ENCODE data around the gene FSTL5.
"Not testable (repeated sequence)": the region's sequence is repeated elsewhere in the genome, so short reads cannot be mapped to it uniquely, and the experiment has no call there.

FSTL5 gene

DNA sequence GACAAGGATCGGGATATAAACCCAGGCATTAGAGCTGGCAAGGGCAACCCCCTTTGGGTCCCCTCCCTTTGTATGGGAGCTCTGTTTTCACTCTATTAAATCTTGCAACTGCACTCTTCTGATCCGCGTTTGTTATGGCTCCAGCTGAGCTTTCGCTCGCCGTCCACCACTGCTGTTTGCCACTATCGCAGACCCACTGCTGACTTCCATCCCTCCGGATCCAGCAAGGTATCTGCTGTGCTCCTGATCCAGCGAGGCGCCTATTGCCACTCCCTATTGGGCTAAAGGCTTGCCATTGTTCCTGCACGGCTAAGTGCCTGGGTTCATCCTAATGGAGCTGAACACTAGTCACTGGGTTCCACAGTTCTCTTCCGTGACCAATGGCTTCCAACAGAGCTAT is 59.9 kb downstream of the FSTL5 start:
- DNase-seq (ENCODE audit: low read depth in 2 of 2) = not testable (repeated sequence)

DNA sequence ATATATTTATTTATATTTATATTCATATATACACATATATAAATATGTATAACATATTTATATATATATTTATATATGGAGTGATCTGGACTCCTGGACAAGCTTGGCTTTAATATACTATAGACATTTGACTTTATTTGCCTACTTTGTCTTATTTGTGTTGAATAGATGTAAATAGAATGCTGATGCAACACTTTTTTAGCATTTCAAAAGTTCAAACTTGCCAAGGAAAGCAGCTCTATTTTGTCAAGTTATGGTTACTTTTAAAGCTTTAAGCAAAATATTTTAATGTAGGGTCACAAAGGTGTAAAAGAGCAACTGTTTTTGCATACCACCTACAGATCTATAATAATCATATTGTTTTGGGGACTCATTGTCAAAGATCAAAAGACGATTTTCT is 61.1 kb downstream of the FSTL5 start:
- no peak for DNase-seq (ENCODE audit: low read depth in 2 of 2)

DNA sequence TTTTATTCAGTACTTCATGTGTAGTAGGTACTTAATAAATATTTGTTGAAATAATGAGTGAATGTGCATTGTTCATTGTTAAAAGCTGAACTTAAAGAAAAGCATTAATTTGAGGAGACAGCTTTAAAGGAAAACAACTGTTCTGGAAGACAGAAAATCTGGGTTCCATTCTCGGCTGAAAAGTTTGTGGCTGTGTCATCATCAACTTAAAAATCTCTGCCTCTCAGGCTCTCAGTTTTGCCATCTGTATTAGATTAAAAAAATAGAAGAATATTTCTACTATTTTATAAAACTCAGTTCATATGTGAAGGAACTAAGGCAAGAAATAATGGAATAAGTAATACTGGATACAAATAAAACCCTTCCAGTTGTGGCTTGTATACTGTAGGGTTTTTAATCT is 62.5 kb downstream of the FSTL5 start:
- DNase-seq (ENCODE audit: low read depth in 2 of 2) = no peak

DNA sequence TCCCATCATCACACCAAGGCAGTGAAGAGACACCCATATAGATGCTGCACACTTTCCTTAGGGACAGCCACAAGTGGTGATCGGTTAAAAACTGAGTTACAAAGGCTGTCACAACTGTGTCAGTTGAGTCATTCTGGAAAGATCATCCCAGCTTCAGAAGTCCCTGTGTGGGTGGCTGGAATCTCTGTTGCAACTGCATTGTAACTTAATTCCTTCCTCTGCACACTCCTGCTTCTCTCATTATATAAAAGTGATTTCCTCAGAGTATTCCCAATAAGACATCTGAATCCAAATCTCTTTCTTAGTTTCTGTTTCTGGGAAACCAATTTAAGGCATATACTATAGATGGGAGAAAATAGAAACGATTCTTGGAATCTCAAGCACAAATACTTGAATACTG is 88.1 kb downstream of the FSTL5 start:
- DNase-seq (ENCODE audit: low read depth in 2 of 2) = no peak

DNA sequence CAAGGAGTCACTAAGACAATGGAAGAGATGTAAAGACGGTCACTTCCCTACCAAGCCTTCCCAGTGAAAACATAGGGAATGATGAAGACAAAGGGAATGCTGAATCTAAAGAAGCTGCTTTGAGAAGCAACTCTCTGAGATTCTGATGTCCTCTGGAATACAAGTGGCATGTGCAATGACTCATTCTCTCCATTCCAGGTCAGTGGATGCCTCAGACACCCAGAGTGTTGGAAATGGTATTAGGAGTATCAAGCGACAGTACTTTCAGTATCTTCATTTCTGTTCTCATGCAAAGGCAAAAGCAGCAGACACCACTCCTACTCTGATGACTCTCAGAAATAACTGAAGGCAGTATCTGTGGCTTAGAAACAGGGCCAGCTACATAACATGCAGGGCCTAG is 102.6 kb downstream of the FSTL5 start:
- no peak for DNase-seq (ENCODE audit: low read depth in 2 of 2)

DNA sequence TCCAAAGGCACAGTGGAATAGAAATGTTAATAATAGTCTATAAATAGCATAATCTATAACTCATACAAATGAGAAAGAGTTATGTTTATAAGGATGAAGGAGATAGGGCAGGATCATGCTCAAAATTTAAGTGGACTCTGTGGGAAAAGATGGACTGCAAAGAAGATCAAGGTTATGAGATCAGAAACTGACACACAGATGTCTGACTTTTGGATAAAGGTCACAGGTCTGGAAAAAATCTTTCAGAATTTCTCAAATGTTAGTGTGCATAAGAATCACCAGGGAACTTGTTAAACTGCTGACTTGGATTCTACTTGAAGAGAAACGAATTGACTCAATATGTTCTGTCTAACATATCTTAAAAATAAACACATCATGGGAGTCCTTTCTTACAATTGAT is 104.1 kb downstream of the FSTL5 start:
- DNase-seq (ENCODE audit: low read depth in 2 of 2) = no peak

DNA sequence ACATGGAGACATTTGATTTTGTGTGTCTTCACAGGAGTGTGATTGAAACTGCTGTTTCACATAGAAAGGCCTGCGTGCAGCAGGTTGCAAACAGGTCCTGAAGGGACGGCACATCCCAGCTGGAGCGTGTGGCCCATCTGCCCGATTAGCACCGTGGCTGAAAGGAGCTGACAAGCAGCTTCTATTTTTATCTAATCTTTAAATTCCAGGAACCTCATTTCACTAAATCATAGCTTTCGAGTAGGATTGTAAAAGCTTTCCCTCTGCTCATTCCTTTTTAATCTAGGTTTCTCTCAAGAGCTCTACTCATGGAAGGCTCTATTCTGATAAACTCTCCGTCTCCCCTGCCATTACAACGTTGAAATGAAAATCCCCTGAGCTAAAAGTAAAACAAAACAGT is 106.8 kb downstream of the FSTL5 start:
- DNase-seq (ENCODE audit: low read depth in 2 of 2) = no peak

DNA sequence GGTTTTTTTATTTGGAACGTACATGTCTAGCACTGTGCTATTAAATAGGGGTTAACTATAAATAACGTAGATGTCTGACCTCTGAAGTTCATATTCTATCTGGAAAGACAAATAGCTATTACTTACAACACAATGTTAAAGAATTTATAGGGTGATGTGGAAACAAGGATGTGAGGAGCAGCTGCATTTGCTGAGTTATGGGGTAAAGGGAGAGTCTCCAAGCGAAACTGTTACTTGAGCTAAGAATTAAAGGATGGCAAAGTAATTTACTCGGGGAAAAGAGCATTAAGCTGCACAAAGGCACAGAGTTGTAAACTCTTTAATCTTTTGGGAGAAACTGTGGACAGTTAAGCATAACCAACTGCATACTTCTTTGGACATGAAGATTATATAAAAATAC is 117.7 kb downstream of the FSTL5 start:
- no peak for DNase-seq (ENCODE audit: low read depth in 2 of 2)

DNA sequence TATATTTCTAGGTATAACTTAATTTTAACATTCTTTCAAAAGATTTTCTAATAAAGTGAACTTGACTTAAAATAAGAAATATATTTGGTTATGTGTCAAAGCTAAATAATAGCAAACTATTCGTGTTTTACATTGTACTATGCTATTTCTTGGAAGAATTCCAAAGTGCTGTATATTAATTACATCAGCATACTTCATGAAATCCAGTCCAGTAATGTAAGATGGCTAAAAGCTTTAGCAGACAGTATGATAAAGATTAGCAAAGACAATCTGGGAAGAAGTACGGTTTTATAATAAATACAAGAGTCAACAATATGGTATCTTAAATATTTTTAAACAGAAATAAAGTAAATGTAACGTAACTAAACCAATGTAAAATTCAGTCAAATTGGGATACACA is 125.7 kb downstream of the FSTL5 start:
- DNase-seq (ENCODE audit: low read depth in 2 of 2) = no peak

DNA sequence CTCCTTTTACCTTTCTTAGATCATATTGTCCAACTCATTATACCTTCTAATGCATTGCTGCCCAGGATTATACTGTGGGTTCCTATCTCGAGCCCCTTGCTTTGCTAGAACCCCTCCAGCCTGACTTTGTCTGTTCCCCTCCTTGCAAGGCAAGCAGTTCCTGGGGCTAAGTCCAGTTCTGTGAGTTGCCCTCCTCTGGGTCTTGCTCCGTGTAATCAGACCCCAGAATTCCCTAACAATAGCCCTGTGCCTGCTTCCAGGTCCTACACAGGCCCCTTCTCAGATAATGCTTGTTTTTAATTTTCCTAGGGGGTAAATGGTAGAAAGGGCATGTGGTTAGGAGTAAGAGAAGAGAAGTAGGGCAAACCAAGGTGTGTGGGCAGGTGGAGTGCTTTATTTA is 145.9 kb downstream of the FSTL5 start:
- DNase-seq (ENCODE audit: low read depth in 2 of 2) = no peak

DNA sequence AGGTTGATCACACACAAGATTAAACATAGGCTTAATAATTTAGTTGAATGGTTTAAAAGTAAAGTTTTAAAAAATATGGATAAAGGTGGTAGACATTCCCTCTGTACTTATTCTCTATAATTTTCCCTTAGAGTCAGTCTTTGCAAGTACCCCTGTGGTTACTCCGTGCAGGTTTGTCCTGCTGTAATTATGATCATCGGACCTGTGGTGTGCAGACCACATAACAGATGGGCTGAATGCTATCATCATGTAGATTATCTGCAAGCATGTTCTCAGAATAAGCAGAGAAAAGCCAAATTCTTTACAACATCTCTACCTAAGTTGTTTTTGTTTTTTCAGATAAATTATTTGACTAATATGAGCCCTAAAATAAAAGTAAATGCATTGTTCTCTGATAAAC is 146.8 kb downstream of the FSTL5 start:
- no peak for DNase-seq (ENCODE audit: low read depth in 2 of 2)

DNA sequence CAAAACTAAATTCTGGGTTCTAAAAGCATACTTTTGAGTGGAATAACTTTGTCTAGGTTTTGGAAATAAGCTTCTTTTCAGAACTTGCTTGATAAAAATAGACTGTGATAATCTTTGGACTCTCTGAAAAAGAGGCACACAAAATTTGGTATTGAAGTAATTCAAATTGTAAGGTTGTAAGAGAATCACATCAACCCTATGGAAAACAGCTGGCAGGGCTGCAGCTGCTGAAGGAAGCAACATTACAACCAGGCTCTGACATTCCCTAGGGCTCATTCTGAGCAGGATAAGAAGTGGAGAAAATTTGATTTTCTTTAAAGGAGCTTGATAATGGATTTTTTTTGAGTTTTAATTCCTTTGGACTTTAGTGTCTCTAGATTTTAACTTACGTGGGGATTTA is 147.6 kb downstream of the FSTL5 start:
- DNase-seq (ENCODE audit: low read depth in 2 of 2) = no peak

DNA sequence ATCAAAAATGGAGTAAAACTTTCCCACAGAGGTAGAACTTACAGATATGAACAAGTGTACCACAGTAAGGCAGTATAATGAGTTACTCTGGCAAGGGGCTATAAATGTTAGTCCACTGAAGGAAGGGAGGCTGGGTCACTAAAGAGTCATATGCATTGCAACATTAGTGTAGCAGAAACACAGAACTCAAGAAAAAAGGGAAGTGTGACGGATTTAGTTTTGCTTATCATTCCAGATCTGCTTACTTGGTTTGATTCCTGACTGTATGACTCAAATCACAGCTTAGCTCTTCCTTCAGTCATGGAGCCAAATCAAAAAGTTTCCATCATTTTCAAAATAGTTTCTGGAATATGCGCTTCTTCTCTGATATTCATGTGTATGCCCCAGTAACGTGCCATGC is 148.7 kb downstream of the FSTL5 start:
- no peak for DNase-seq (ENCODE audit: low read depth in 2 of 2)

DNA sequence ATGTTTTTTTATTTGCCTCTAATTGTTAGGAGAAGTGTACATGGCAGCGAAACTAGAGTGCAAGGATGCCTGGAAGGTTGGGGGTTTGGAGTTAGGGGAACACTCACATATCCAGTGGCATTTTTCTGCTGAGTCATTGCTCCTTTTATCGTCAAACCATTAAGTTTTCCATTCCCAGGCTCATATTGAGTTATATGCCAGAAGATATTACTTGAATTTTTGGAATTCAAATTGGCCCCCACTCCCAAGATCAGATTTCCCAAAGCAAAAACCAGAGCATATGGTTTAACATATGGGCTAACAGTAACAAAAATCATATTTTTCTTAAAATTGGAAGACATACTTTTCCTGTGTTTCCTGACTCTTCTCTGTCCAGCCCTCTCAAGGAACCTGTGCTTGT is 152.7 kb downstream of the FSTL5 start:
- DNase-seq (ENCODE audit: low read depth in 2 of 2) = no peak

DNA sequence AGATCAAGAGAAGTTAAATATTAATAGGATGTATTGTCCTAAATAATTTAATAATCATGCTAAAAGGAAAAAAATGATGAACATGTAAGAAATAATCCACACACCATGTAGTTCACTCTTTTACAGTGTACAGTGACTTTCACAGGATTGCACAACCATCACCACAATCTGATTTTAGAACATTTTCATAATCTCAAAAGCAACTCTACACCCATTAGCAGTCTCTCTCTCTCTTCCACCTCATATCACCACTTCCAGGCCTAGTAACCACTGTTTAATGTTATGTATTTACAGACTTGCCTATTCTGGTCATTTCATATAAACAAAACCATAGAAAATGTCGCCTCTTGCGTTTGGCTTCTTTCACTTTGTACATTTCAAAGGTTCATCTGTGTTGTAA is 153.4 kb downstream of the FSTL5 start:
- no peak for DNase-seq (ENCODE audit: low read depth in 2 of 2)

DNA sequence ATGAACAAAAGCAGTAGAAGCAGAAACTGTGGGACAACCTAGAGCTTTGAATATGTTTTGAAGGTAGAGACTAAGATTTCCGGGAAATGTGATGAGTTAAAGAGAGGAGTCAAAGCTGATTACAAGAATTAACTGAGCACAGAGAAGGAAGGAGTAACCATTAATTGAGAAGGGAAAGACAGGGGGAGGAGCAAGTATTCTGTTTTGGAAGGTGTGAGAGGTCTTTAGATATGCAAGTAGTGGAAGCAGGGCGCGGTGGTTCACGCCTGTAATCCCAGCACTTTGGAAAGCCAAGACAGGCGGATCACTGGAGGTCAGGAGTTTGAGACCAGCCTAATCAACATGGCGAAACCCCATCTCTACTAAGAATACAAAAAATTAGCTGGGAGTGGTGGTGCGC is 171.5 kb downstream of the FSTL5 start:
- DNase-seq (ENCODE audit: low read depth in 2 of 2) = no peak

DNA sequence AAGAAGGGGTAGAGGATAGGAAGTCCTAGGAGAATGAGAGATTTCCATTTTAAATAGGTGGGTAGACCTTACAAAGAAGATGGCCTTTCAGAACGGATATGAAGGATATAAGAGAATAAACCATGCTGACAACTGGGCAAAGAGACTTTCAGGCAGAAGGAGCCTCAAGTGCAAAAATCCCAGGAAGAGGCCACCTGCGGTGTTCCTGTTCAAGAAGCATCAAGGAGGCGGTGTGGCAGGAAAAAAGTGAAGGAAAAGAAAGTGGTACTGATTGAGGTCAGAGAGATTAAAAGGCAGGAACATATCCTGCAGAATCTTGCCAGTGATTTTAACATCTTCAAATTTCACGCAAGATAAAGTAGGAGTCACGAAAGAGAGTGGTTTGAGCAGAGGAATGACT is 172.0 kb downstream of the FSTL5 start:
- no peak for DNase-seq (ENCODE audit: low read depth in 2 of 2)

DNA sequence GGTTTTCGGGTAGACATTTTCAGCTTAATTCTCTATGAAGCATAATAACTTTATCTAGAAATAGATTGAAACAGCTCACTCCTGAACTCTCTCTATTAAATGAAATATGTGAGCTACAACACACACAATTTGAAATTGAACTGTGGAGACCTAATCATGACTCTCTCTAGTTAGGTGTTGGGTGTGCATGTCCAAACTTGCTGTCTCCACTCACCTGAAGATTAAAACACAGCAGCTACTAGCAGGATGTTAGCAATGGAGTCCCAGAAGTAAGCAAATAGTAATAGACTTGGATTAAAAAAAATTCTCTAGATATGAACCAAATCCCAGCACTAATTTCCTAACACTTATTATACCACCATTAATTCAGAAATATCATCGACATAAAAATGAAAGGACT is 173.1 kb downstream of the FSTL5 start:
- no peak for DNase-seq (ENCODE audit: low read depth in 2 of 2)

DNA sequence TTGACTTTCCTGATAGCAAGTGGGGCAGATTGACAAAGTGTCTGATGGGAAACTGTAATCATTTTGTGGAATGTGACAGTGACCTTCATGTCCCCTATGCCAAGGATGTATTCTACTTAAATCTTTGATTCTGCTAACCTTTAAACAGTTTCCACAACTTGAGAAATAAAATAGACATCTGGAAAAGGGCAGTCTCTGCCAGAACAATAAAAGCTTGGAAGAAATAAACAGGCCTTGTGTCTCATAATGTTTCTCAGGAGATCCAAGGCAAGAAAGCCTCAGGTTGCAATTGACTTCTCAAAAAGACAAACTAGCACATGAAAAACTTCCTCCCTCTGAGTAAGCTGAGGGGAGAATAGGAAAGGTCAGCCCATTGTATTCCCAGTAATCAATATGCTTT is 174.9 kb downstream of the FSTL5 start:
- no peak for DNase-seq (ENCODE audit: low read depth in 2 of 2)

DNA sequence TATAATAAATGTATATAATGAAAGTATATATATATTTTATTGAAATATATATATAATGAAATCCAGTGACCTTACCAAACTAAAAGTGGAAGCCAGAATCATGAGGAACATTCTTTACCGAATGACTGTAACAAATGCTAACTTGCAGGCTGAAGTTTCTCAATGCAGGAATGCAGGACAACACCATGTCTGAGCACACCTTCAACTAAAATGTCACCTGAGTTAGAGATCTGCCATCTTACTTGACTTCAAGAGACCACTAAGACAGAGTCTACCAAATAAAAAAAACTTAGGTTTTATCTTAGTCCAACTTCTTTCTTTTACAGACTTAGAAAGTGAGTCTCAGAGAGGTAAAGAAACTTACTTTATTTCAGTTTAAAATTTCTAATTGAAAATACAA is 176.2 kb downstream of the FSTL5 start:
- no peak for DNase-seq (ENCODE audit: low read depth in 2 of 2)

DNA sequence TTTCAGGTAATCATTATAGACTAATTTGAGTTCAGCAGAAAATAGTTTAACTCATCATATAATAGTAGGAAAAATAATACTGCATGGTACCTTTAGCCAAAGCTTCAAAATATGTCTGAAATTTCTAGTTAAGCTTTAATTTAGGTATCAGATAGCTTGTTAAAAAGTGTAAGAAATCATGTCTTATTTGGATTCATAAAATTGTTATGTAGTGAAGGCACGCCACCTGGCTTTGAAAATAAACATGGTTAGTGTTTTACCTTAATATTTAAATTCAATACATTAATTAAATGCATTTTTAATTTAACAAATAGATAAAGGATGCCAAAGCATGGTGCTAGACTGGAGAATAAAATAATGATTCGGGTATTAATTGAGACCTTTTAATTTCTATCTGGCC is 211.4 kb downstream of the FSTL5 start:
- DNase-seq (ENCODE audit: low read depth in 2 of 2) = no peak

DNA sequence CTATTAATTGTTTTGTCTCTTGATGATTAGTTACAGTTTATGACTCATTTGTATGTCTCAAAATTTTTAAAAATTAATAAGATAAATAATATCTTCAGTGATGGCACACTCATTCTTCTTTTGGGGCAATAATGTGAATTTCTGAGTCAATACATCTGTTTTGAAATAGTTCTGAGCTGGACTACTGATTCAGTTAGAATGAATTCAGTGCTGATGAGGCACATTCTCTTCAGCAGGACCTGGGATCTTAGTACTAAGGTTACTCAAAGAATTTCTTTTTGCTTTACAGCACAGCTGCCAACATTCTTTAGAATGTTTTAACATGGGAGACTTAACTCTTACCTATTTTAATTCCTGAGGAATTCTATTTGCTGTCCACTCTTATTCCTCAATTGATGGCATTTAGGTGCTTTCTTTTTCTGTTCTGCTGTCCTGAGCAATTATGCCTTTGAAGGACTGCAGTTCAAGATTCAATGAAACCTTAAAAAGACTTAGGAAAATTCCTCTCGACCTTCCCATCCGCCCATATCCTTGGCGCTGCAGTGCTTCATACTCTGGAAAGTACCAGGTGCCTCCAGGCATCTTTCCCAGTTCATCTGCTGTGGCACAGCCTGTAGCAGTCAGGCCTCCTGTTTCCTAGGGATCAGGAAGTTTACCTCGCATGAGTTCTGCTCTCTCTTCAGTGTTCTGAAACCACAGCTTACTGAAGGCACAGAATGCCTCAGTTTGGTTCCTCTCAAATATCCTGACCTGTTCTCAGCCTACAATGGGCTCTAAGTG is 213.7 kb downstream of the FSTL5 start:
- no peak for DNase-seq (ENCODE audit: low read depth in 2 of 2)

DNA sequence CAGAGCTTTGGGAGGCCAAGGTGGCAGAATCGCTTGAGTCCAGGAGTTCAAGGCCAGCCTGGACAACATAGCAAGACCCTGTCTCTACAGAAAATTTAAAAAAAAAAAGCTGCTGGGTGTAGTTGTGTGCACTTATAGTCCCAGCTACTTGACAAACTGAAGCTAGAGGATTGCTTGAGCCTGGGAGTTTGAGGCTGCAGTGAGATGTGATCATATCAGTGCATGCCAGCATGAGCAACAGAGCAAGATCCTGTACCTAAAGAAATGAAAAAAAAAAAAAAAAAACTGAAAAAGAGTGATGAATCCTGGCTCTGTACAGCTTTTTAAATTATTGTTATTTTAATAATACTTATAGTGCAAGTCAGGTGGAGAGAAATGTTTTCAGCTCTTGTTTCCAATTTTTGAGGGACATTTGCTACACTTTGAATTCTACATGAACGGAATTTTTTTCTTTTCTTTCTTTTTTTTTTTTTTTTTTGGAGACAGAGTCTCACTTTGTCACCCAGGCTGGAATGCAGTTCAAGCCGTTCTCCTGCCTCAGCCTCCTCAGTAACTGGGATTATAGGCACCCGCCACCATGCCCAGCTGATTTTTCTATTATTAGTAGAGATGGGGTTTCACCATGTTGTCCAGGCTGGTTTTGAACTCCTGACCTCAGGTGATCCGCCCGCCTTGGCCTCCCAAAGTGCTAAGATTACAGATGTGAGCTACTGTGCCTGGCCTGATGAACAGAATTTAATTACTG is 215.6 kb downstream of the FSTL5 start:
- DNase-seq (ENCODE audit: low read depth in 2 of 2) = no peak

DNA sequence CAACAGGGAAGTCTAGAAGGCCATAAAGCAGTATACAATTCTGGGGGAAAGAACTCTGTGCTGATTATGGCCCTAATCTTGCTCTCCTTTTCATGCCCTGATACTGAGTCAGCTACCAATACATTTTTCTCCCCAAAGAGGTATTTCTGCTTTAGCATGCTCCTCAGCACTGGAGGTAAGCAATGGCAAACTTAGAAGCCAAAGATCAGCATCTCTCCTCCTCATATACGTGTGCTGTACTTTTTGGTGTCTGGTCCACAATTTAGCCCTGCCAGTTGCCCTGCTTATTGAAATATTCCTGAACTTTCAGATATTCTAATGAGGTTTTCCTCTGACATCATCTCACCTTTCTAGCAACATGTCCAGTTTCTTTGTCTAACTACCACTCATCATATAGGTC is 226.2 kb downstream of the FSTL5 start:
- no peak for DNase-seq (ENCODE audit: low read depth in 2 of 2)
